GM19397 (cell line): ENCODE data around the gene ERO1B.

Experiments used
- ATAC-seq: cut with Tn5 transposase; IDR thresholded peaks from one replicate; pipeline ENCODE4 v1.9.1; 2021; ENCODE audit warnings: mild to moderate bottlenecking, moderate library complexity; ENCODE audit not compliant: unreplicated experiment

The ERO1B gene

DNA sequence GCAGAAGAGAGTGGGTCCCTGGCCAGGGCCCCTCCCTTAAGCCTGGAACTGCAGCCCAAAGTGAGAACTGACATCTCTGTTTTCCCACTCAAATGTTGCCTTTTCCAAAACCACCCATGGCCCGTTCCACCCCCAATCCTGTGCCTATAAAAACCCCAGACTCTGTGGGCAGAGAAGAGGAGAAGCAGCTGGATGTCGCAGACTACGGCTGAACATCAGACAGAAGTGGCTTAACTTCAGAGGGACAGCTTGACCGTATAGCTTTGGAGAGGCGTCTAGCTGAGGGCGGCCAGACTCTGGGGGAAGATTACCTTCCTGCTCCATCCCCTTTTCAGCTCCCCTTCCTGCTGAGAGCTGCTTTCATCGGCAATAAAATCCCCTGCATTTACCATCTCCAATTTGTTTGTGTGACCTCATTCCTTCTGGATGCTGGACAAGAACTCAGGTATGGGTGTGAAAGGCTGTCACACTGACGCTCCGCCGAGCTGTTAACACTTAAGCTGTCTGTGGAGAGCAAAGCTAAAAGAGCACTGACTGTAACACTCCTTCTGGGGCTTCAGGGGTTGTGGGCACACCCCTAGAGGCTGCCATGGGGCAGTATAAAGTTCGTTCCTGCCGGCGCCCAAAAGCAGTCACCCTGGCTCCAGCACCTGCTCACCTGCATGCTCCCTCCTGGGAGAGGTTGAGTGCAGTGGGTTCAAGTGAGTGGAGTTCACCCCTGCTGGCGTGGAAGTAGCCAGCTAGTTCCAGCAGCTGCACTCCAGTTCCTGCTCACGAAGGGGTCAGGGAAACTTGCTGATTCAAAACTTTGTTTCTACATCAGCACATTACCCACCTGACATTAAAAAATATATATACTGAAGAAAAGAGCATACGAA is 19.6 kb upstream of the ERO1B start:
- ATAC-seq = no peak

DNA sequence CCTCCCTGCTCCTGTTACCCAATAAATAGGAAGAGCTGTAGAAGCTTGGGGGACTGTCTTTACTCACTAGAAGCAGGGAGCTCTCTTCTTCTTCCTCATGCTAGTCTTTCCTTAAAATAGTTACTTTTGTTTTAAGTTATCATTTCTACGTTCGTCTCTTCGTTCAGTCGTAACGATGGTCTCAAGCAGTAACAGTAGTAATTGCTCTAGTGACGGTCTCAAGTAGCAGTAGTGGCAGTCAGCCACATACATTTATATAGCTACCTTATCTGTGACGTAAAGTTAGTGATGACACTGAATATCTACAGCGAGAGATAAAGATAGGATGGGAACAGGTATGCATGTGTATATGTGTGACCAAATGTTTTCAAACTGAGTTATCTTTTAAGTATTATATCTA is 15.4 kb upstream of the ERO1B start:
- no peak for ATAC-seq

DNA sequence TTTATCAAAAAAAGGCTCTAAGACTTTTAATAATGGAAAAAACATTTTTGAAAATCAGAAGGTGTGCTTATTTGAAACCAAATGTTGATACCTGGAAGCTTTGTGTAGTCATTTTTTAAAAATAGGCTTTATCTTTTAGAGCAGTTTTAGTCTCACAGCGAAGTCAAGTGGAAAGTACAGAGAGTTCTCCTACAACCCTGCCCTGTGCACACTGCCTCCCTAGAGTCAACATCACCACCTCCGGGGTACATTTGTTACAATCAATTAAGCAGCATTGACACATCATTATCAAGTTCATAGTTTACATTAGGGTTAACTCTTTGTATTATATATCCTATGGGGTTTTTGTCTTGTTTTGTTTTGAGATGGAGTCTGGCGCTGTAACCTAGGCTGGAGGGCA is 10.7 kb upstream of the ERO1B start:
- ATAC-seq = no peak

DNA sequence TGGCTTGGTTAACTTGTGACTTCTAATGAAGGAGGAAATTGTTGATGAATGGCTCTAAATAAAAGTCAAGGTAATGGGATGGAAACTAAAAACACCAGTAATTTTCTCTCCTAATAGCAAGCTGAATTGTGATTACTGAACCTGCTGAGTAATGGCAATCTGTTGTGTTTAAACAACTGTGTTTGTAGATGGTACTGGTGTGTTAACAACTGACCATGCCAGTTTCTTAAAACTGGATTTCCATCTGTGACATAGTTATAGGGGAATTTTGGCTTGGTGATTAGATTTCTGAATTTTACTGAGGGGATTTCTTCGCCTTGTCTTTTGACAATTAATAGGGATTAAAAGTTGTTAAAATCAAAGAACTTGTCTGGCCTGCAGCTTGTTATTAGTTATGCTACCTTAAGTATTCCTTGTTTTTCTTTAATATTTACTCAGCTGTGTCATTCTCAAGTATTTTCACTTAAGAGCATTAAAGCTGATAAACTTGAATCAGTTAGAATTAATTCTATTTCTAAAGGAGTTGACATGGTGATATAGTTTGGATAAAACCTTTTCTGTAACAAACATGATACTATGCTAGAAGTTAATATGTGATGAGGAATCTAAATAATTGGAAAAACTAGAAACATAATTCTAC is 7.9 kb upstream of the ERO1B start:
- no peak for ATAC-seq

DNA sequence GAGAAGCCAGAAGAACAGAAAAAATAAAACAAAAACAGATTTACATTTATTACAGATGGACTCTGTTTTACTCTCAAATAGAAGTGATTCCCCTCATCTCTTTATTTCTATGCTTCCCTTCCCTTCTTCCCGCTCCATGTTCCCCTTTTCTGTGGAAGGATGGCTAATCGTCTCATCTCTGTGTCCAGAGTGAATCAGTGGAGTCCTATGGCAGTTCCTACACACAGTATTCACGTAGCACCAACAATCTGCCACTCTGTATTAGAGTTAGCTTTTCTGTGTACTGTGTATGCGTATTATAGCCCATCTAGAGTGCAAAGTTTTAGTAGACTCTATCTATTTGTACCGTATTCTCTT is 6.8 kb upstream of the ERO1B start:
- no peak for ATAC-seq

DNA sequence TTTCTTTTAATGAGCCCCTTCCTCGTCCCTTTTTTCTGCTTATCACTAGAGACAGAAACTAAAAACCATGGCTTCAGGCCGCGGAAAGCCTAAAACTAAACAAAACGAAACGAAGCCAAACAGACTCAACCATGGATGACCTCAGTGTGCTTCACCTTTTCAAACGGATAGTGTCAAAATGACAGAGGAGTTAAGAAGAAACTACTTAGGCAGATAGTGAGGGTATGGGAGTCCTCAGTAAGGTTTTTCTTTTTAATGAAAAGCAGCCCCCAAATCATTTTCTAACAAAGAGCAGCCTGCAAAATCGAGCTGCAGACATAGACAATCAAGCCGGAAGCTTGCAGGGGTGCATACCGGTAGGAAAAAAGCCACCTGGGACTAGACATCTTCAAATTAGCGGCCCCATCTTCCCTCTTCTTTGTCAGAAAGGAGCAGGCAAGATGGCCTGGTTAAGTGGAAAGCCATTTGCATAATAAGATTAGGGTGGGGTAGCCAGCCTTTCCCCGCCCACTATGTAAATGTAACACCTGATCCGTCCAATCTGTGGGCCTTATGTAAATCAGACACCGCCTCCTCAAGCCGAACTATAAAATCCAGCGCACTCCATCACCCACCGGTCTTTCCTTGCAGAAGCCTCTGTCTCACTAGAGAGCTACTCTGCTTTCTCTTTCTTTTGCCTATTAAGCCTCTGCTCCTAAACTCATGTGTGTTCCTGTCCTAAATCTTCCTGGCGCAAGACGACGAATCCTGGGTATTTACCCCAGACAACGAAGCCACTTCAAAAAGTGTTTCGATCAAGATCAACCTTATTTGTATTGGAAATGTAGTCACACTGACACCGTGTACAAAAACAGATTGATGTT is 6.2 kb upstream of the ERO1B start:
- ATAC-seq = no peak

DNA sequence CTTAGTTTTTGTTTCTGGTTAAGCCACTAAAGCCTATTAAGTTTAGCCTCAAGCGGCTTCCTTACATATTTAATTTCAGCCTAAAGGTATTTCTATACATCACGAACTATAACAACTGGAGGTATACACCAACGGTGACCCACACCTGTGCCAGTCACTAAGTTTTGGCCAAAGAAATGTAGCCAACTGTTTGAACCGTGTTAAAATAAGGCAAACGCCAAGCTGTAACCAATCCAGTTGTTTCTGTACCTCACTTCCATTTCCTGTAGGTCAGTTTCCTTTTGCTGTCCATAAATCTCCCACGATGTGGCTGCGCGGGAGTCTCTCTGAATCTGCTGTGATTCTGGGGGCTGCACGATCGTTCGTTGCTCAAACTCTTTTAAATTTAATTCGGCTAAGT is 5.6 kb upstream of the ERO1B start:
- no peak for ATAC-seq

DNA sequence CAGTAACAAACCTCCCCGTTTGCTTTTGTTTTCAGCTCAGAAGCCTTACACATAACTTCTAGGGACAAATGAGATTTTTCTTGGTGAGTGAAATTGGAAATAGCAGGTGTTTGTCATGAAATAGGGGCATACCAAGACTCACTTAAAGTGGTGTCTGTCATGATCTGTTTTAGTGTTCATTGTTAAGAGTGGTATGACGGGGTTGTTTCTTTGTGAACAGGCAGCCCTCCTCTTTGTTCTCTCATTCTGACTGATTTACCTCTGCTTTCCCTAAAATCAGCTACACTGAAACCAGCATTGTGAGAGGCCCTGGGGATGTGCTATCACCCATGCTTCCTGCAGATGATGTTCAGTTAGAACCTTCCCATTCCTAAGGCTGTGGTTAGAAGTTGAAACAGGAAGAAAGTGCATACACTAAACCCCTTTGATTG is 2.5 kb upstream of the ERO1B start:
- peak; percentile 34 for ATAC-seq

DNA sequence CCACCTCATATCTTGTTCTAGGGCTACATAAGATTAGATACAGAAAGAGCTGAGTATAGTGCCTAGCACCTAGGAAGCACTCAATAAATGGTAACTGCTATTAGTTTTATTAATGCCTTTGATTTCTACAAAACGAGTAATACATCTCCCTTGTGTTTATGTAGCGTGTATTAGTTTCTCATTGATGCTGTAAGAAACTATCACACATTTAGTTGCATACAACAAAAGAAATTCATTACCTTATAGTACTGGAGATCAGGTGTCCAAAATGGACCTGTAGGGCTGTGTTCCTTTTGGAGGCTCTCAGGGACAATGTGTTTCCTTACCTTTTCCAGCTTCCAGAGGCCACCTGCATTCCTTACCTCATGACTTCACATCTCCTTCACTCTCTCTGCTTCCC is 961 bp upstream of the ERO1B start:
- ATAC-seq = no peak

DNA sequence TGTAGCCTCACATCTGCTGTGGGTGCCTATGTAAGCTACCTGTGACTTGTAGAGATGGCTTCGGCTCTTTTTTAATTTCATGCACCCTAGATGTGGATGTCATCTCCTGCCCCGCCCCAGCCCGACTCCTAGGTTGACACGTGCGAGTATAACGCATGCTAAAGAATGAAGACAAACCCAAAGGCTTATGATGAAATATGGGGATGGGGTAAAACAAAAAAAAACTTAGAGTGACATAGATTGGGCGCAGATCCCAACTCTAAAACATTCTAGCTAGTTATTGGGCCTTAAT is 613 bp upstream of the ERO1B start:
- peak; percentile 6 for ATAC-seq

DNA sequence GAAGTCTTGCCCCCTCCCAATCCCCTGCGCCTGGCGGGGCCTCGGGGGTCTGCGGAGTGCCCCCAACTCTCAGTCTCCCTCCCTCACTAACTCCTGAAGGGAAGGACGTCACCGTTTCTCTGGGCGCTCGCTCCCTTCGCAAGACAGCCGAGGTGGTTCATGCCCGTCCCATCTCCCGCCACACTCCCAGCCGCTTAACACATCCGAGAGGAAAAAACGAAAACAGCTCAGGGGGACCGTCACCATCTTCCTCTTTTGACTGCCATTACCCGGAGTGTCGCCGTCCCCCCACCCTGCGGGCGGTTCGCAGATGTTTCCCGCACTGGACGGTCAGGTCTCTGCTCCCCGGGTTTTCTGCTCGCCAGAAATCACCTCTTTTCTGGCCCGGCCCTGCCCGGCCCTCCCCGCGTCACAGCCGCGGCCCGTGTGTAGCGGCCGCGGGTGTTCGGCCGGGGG is 532 bp downstream of the ERO1B start:
- no peak for ATAC-seq

DNA sequence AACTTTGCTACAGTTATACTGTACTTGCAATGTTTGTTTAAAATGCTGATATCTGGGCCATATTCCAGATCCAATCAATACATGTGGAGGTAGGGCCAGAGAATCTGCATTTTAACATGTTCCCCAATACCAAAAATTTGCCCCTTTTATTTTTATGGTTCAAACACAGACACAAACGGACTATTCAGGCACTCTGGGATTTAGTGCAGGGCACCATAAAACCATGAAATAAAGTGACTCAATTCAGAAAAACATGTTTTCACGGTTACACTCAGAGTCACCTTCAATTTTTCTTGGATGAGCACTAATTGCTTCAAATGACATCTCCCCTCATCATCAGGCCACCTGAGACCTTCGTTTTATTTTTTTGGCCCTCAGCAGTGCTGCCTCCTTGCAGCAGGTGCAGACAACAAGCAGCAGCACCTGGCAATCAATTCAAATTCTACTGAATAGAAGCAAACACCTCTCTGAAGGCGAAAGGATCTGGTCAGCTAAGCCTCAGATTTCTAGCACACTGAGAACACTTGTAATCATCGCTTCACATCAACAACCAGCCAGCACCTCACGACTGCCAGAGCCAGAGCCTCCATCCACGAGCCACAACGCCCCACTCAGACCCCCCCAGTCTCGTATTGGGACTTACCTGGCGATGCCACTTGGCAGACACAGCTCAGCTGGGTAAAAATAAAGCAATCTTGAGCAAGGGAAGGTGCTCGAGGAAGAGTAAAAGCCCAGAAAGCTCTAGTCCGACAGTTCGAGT is 1.1 kb downstream of the ERO1B start:
- no peak for ATAC-seq

DNA sequence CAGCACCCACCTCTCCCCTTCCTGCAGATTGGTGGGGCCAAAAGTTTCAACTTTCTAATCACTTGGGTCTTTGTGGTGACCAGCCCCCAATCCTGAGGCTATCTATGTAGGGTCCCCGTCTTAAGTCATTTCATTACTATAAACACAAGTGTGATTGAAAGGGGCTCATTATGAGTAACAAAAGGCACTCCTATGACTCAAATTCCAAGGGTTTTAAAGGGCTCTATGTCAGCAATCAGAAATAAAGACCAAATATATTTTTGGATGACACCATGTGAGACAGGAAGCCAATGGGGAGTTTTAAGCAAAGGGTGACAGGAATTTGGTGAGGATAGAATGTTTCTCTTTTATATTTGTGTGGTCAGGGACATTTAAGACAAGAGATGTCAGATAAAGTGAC is 6.2 kb downstream of the ERO1B start:
- no peak for ATAC-seq

DNA sequence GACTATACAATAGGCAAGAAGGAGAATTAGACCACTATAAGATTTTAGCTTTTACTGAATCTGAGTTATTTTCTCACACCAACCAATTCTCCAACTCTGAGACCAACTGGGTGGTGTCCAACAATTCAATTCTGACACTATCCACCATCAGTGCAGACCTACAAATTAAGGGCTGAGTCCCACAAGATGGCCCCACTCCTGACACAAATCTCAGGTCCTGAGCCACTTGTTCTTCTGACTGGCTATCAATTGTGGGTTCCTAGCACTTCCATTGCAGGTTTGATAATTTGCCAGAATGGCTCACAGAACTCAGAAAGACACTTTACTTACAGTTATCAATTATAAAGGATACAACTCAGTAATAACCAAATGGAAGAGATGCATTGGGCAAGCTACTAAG is 6.7 kb downstream of the ERO1B start:
- no peak for ATAC-seq

DNA sequence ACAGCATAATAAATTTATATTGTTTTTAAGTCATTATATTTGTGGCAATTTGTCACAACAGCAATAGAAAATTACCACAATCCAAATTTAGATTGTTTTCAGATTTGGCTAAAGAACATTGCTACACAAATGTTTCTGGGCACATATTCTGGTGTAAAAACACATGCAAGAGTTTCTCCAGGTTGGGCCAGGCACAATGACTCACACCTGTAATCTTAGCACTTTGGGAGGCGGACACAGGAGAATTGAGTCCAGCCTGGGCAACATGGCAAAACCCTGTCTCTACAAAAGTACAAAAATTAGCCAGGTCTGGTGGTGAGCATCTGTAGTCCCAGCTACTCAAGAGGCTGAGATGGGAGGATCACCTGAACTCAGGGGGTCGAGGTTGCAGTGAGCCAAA is 8.4 kb downstream of the ERO1B start:
- no peak for ATAC-seq

DNA sequence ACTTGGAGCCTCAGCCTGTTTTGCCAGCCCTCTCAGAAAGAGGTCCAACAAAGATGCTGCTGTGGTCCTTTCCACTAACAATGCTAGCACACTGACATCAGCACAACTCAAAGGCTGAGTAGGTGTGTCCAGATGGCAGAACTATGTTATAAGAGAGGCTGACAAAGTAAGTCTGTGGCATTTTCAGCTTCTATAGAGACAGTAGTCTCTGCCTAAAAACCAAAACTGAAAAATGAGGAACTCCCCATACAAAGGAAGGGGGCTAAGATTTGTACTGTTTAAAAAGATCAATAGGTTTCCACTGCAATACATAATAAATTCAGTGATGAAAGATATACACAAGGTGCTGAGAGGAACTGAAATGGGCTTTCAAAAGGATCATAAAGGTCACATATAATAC is 12.3 kb downstream of the ERO1B start:
- ATAC-seq = no peak

DNA sequence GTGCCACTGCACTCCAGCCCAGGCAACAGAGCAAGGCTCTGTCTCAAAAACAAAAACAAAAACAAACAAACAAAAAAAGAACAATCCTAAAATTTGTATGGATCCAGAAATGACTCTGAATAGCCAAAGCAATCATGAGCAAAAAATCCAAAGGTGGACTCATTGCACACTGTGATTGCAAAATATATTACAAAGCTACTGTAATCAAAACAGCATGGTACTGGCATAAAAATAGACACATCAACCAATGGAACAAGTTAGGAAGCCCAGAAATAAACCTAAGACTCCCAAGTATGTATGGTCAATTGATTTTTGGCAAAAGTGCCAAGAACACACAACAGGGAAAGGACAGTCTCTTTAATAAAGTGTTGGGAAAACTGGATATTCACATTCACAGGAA is 19.9 kb downstream of the ERO1B start:
- ATAC-seq = no peak

DNA sequence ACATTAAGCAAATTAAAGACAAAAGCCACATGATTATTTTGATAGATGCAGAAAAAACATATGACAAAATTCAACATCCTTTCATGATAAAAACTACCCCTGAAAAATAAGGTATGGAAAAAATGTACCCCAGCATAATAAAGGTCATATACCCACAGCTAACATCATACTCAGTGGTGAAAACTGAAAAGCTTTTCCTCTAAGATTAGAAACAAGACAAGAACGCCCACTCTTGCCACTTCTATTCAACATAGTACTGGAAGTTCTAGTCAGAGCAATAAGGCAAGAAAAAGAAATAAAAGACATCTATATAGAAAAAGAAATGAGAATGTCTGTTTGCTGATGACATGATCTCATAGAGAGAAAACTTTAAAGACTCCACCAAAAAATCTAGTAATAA is 20.7 kb downstream of the ERO1B start:
- no peak for ATAC-seq

DNA sequence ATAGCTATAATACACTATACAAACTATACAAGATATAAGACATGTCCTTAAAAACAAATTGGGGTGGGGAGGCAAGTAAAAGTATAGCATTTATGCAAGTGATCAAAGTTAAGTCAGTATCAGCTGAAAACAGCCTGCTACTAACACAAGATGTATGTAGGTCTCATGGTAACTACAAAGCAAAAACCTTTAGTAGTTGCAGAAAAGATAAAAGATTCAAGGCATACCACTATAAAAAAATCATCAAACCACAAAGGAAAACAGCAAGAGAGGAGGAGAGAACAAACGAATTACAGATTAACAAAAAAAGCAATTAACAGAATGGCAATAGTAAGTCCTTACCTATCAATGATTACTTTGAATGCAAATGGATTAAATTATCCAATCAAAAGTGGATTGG is 22.7 kb downstream of the ERO1B start:
- ATAC-seq = no peak

DNA sequence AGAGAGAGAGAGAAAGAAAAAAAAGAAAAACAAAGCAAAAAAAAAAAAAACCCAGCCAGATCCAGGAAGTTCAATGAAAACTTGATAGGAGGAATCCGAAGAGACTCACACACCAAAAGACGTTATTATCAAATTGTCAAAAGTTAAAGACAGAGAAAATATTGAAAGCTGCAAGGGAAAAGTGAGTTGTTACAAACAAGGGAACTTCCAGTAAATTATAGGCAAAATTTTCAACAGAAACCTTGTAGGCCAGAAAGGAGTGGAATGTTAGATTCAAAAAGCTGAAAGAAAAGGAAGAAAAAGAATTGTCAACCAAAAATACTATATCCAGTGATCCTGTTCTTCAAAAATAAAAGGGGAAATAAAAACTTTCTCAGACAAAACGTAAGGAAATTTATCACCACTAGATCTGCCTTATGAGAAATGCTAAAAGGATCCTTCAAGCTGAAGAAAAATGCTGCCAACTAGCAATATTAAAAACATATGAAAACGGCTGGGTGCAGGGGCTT is 23.6 kb downstream of the ERO1B start:
- ATAC-seq = no peak

DNA sequence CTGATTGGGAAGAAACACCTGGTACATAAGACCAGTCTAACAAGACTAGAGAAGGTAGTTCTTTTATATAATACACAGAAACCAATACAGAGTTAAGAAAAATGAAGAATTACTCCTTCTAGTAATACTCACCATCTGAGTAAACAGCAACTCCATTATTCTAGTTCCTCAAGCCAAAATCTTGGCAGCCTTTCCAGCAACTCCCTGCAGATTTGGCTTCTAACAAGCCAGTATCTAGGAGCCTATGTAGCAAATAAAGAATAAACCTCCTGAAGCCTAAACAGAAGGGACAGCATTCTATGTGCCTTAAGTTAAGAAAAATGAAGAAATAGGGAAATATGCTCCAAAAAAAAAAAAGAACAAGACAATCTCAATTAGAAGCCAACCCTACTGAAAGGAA is 24.5 kb downstream of the ERO1B start:
- ATAC-seq = no peak
